Endothelial cell of umbilical vein (primary cell): Measurements from ENCODE around the gene FMNL2. TPM values are rescaled to one million over a fixed set of nuclear protein-coding genes. Genes with fewer than 3 reads are reported as not detected.

Experiments
- BruUV-seq: library from RNA; stranded (reverse); fragments of 400-500 nt; replicated peaks from 2 replicates; lab custom pipeline; 2021; lab: Mats Ljungman, UMichigan
- CTCF ChIA-PET: fragments of 300-600, 350-600 bp; sonication (Branson Sonifier 250); formaldehyde crosslinking; loops from one replicate; lab custom pipeline; 2021; ENCODE audit warnings: antibody characterized with exemption, inconsistent platforms; lab: Charles Lee
- POLR2A ChIA-PET: fragments of 300-600, 350-600 bp; sonication (Branson Sonifier 250); formaldehyde crosslinking; loops from one replicate; lab custom pipeline; 2021; ENCODE audit warnings: antibody characterized with exemption, inconsistent platforms; lab: Charles Lee
- DNase-seq: peaks from one replicate; pipeline ENCODE4 v3.0.0-alpha.2; 2011; ENCODE audit warnings: low read depth, low spot score
- FAIRE-seq: peaks from 2 replicates; lab custom pipeline; 2011; peaks lifted over from hg19 to GRCh38; lab: Jason Lieb, UNC
- H2AFZ ChIP-seq: 2 replicates; pipeline ENCODE4 v1.6.0; 2012; ENCODE audit warnings: low read depth, low read length, control low read depth, inconsistent platforms
- H3K27ac ChIP-seq: 2 replicates; pipeline ENCODE4 v1.5.1; 2011; ENCODE audit warnings: low read depth, mild to moderate bottlenecking, control low read depth, low read length, moderate library complexity; ENCODE audit not compliant: insufficient read depth
- H3K27me3 ChIP-seq, 2 experiments: 2 replicates each; pipeline versions ENCODE4 v1.6.0 to v1.6.1; 2011; ENCODE audit warnings: low read length in 2 of 2, mixed read lengths in 1 of 2; ENCODE audit not compliant: control insufficient read depth in 2 of 2, insufficient read depth in 2 of 2
- H3K36me3 ChIP-seq, 2 experiments: 2 replicates in 1 of 2; 3 replicates in 1 of 2; pipeline ENCODE4 v1.5.1; 2011; ENCODE audit warnings: low read length in 2 of 2, mild to moderate bottlenecking in 1 of 2, moderate library complexity in 1 of 2; ENCODE audit not compliant: control insufficient read depth in 2 of 2, insufficient read depth in 2 of 2; ENCODE audit errors: extremely low read depth in 1 of 2
- H3K4me1 ChIP-seq: 3 replicates; pipeline ENCODE4 v1.5.1; 2011; ENCODE audit warnings: mild to moderate bottlenecking, low read length; ENCODE audit not compliant: control insufficient read depth, insufficient read depth; ENCODE audit errors: extremely low read depth
- H3K4me2 ChIP-seq: 2 replicates; pipeline ENCODE4 v1.6.1; 2011; ENCODE audit warnings: low read length, control low read depth, mixed read lengths; ENCODE audit not compliant: insufficient read depth
- H3K4me3 ChIP-seq, 3 experiments: fragments of 200-600 bp in 1 of 3; sonication (generic), shearing (Covaris generic) in 1 of 3; replicated peaks in 1 of 3; 2 replicates each; pipeline ENCODE4 v1.5.1; 2011 to 2016; ENCODE audit warnings: control low read depth in 3 of 3, low read length in 3 of 3, mild to moderate bottlenecking in 2 of 3, inconsistent platforms in 1 of 3, low read depth in 1 of 3, moderate library complexity in 1 of 3; ENCODE audit not compliant: insufficient read depth in 1 of 3
- H3K79me2 ChIP-seq: 2 replicates; pipeline ENCODE4 v1.6.0; 2012; ENCODE audit warnings: low read length, inconsistent platforms; ENCODE audit not compliant: control insufficient read depth, insufficient read depth
- H3K9ac ChIP-seq: replicated peaks from 2 replicates; pipeline ENCODE3; 2011; ENCODE audit warnings: low read length, control low read depth; ENCODE audit not compliant: insufficient read depth; ENCODE audit errors: extremely low read depth
- H3K9me1 ChIP-seq: replicated peaks from 3 replicates; pipeline ENCODE4 v1.6.0; 2011; ENCODE audit warnings: mild to moderate bottlenecking, low read length; ENCODE audit not compliant: control insufficient read depth, insufficient read depth; ENCODE audit errors: extremely low read depth
- H3K9me3 ChIP-seq: replicated peaks from 2 replicates; pipeline ENCODE4 v1.5.1; 2012; ENCODE audit warnings: low read length, inconsistent platforms; ENCODE audit not compliant: control insufficient read depth, insufficient read depth
- H4K20me1 ChIP-seq: replicated peaks from 2 replicates; pipeline ENCODE3; 2011; ENCODE audit warnings: mild to moderate bottlenecking, low read length; ENCODE audit not compliant: control insufficient read depth, insufficient read depth; ENCODE audit errors: extremely low read depth
- EZH2 ChIP-seq: IDR thresholded peaks from 2 replicates; pipeline ENCODE4 v1.6.1; 2012; ENCODE audit warnings: borderline replicate concordance, low read depth, mild to moderate bottlenecking, moderate library complexity, low read length, inconsistent platforms; ENCODE audit not compliant: severe bottlenecking
- FOS ChIP-seq: IDR thresholded peaks from 2 replicates; pipeline ENCODE4 v1.6.1; 2011; ENCODE audit warnings: mild to moderate bottlenecking, low read length, moderate library complexity, borderline replicate concordance; ENCODE audit not compliant: insufficient read depth
- GATA2 ChIP-seq: IDR thresholded peaks from 2 replicates; pipeline ENCODE4 v1.7.0; 2011; ENCODE audit warnings: low read depth, mild to moderate bottlenecking, moderate library complexity, mixed read lengths, low read length; ENCODE audit not compliant: insufficient read length, insufficient read depth
- JUN ChIP-seq: IDR thresholded peaks from 2 replicates; pipeline ENCODE4 v1.6.1; 2011; ENCODE audit warnings: borderline replicate concordance, low read depth; ENCODE audit not compliant: insufficient read length, insufficient read depth
- MYC ChIP-seq: IDR thresholded peaks from one replicate; pipeline ENCODE4 v1.6.1; 2011; ENCODE audit warnings: mild to moderate bottlenecking, low read depth, low read length
- POLR2A ChIP-seq: IDR thresholded peaks from 2 replicates; pipeline ENCODE4 v1.6.1; 2012; ENCODE audit warnings: low read depth, mild to moderate bottlenecking, control low read depth, low read length
- POLR2AphosphoS5 ChIP-seq: IDR thresholded peaks from 2 replicates; pipeline ENCODE4 v1.6.1; 2012; ENCODE audit warnings: low read depth, mild to moderate bottlenecking, control low read depth, low read length, moderate library complexity; ENCODE audit not compliant: insufficient read depth
- dilution Hi-C: fragments of 300-500 bp; cut with MboI; formaldehyde crosslinking; loops from one replicate; pipeline ENCODE4 v1.15.0; 2019; ENCODE audit warnings: low sequenced_read_pairs; ENCODE audit not compliant: extremely low pct_ligation_motif_present
- intact Hi-C: fragments of 100-400 bp; cut with micrococcal nuclease; formaldehyde crosslinking; loops from one replicate; pipeline ENCODE4 v1.10.0; 2022
- polyA plus RNA-seq, 4 experiments: library from polyadenylated mRNA; depleted of rRNA in 3 of 4; stranded (reverse) in 3 of 4; unstranded in 1 of 4; fragments of >200 nt; gene quantifications; 2 replicates each; pipeline versions ENCODE4 v1.2.1 to v1.2.3, GENCODE V29; 2011 to 2012; ENCODE audit warnings: missing spikeins in 1 of 4
- total RNA-seq: library from RNA; stranded (reverse); gene quantifications from 2 replicates; pipeline ENCODE4 v1.2.3, GENCODE V29; 2021
- TF ChIP-seq, protein P1 (sequence below): IDR thresholded peaks from 2 replicates; pipeline ENCODE4 v1.6.1; 2011; ENCODE audit not compliant: insufficient read depth, insufficient read length
- TF ChIP-seq, protein P2 (sequence below), 2 donors: IDR thresholded peaks; 1 replicate in 1 of 2; 2 replicates in 1 of 2; pipeline ENCODE4 v1.5.1; 2011; ENCODE audit warnings: low read length in 2 of 2, mild to moderate bottlenecking in 2 of 2, moderate library complexity in 2 of 2, control low read depth in 1 of 2, inconsistent platforms in 1 of 2, low read depth in 1 of 2; ENCODE audit not compliant: insufficient read depth in 1 of 2; ENCODE audit errors: extremely low read depth in 1 of 2

The FMNL2 gene
- total and polyA plus RNA-seq, 2 donors (not counting 3 experiments of a cell fraction or from before 2014, with no cell fraction given) = 8.3 to 28.0 TPM

DNA sequence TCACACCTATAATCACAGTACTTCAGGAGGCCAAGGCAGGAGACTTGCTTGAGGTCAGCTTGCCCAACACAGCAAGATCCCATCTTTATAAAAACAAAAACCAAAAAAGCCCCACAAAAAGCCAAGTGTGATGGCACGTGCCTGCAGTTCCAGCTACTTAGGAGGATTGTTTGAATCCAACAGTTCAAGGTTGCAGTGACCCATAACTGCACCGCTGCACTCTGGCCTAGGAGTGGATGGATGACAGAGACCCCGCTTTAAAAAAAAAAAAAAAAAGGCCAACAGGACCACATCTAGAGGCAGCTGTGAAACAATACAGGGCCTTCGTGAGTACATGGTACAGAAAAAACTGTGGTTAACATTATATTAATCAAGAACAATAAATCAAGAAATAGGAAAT is 326.1 kb downstream of the FMNL2 start:
- no peak overlapping the region for H3K4me2 ChIP-seq
- FAIRE-seq = no peak
- H2AFZ ChIP-seq = no peak overlapping the region
- dilution Hi-C loops = no loop called here
- no peaks in the 10 kb centered on the region for H3K9me1 ChIP-seq
- peaks cover 26 to 40% of the 10 kb centered on the region in 2 experiments for H3K36me3 ChIP-seq
- H3K79me2 ChIP-seq = no peaks in the 10 kb centered on the region
- POLR2A ChIA-PET = no interaction called here
- no peak for DNase-seq
- no peak overlapping the region for H3K9ac ChIP-seq
- intact Hi-C loops = no loop called here
- CTCF ChIA-PET = no interaction called here
- no TSS peak for BruUV-seq
- H3K9me3 ChIP-seq = no peaks in the 10 kb centered on the region
- no peak overlapping the region for H3K4me3 ChIP-seq
- H3K4me1 ChIP-seq = no peaks in the 10 kb centered on the region
- no peak overlapping the region for H3K27ac ChIP-seq
- no peaks in the 10 kb centered on the region for H4K20me1 ChIP-seq
- TF ChIP-seq, protein P1, sequence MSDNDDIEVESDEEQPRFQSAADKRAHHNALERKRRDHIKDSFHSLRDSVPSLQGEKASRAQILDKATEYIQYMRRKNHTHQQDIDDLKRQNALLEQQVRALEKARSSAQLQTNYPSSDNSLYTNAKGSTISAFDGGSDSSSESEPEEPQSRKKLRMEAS = no peak
- TF ChIP-seq GATA2 (no peak), POLR2AphosphoS5 (no peak), FOS (no peak), MYC (no peak), JUN (no peak), POLR2A (no peak), EZH2 (no peak)
- TF ChIP-seq, protein P2, sequence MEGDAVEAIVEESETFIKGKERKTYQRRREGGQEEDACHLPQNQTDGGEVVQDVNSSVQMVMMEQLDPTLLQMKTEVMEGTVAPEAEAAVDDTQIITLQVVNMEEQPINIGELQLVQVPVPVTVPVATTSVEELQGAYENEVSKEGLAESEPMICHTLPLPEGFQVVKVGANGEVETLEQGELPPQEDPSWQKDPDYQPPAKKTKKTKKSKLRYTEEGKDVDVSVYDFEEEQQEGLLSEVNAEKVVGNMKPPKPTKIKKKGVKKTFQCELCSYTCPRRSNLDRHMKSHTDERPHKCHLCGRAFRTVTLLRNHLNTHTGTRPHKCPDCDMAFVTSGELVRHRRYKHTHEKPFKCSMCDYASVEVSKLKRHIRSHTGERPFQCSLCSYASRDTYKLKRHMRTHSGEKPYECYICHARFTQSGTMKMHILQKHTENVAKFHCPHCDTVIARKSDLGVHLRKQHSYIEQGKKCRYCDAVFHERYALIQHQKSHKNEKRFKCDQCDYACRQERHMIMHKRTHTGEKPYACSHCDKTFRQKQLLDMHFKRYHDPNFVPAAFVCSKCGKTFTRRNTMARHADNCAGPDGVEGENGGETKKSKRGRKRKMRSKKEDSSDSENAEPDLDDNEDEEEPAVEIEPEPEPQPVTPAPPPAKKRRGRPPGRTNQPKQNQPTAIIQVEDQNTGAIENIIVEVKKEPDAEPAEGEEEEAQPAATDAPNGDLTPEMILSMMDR (IDR thresholded peaks at IDR 0.05; ENCODE audit: extremely low read depth in 1 of 2, insufficient read depth in 1 of 2, low read depth in 1 of 2, low read length in 2 of 2) = no peak
- no peaks in the 10 kb centered on the region for H3K27me3 ChIP-seq
